GM21825 (cell line): ENCODE measurements around the gene TH.

Experiments
- ATAC-seq: cut with Tn5 transposase; IDR thresholded peaks from one replicate; pipeline ENCODE4 v1.9.1; 2021; ENCODE audit warnings: mild to moderate bottlenecking, moderate library complexity; ENCODE audit not compliant: unreplicated experiment

TH gene

GRCh38 chr11:2143799-2144543 is 27.6 kb downstream of the TH start:
- ATAC-seq: no peak

GRCh38 chr11:2143477-2143798 is 28.2 kb downstream of the TH start:
- no peak for ATAC-seq

GRCh38 chr11:2142762-2143202 is 28.8 kb downstream of the TH start:
- ATAC-seq: no peak

- no peak for ATAC-seq
Measured at GRCh38 chr11:2142300-2142759, 29.3 kb downstream of the TH start.

GRCh38 chr11:2140411-2141400 is 30.9 kb downstream of the TH start:
- ATAC-seq: no peak

GRCh38 chr11:2139621-2140337 is 31.8 kb downstream of the TH start:
- no peak for ATAC-seq

GRCh38 chr11:2139123-2139521 is 32.5 kb downstream of the TH start, which contains the start of gene IGF2:
TSS of gene IGF2 (minus strand) at chr11:2139389. CDS start at chr11:2135523, 3,866 bp downstream.
- ATAC-seq: no peak

GRCh38 chr11:2138431-2139122 is 33.0 kb downstream of the TH start:
- ATAC-seq: no peak

GRCh38 chr11:2138068-2138430 is 33.6 kb downstream of the TH start:
- ATAC-seq: no peak

- no peak for ATAC-seq
Measured at GRCh38 chr11:2137202-2138067, 34.2 kb downstream of the TH start.

GRCh38 chr11:2136952-2137201 is 34.7 kb downstream of the TH start:
- no peak for ATAC-seq

- no peak for ATAC-seq
Measured at GRCh38 chr11:2136209-2136951, 35.2 kb downstream of the TH start.

- no peak for ATAC-seq
Measured at GRCh38 chr11:2135648-2136201, 35.9 kb downstream of the TH start.

- ATAC-seq: no peak
Measured at GRCh38 chr11:2135018-2135569, 36.5 kb downstream of the TH start.

GRCh38 chr11:2134022-2135010 is 37.3 kb downstream of the TH start:
- ATAC-seq: no peak

GRCh38 chr11:2133241-2134021 is 38.2 kb downstream of the TH start:
- ATAC-seq: no peak

GRCh38 chr11:2132874-2133240 is 38.8 kb downstream of the TH start:
- no peak for ATAC-seq
